Body of pancreas (tissue), 4 donors: Measurements from ENCODE around the gene SH3RF2.

ENCODE experiments used
- POLR2A ChIP-seq, 3 donors: fragments of 450-650 bp; IDR thresholded peaks; one replicate each; pipeline ENCODE4 v1.6.1; 2016; ENCODE audit warnings: antibody characterized with exemption in 3 of 3, mild to moderate bottlenecking in 2 of 3
- TF ChIP-seq, protein P1 (sequence below), 7 experiments: fragments of 450-650 bp in 4 of 7; fragments of 200-600 bp in 3 of 7; sonication (generic) in 3 of 7; IDR thresholded peaks; one replicate each; pipeline ENCODE4 v1.5.1; 2016 to 2019; ENCODE audit warnings: antibody characterized with exemption in 7 of 7

DNA sequence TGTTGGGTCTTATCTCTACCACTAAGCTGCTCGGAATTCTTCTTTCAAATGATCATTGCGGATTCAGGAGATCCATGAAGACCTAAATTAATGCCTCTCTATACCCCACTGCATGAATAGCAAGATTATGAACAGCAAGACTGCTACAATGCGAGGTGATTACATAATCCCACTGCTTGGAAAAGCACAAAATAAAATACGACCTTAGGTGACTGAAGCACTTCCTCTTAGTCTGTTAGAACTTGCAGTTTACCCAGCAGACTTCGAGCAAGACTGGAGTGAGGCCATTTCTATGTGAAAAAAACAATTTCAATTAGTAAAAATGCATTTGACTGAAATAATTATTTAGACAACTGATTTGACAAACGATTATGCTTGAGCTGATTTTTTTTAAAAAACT lies 59.8 kb downstream of the SH3RF2 start:
- TF ChIP-seq, protein P1, sequence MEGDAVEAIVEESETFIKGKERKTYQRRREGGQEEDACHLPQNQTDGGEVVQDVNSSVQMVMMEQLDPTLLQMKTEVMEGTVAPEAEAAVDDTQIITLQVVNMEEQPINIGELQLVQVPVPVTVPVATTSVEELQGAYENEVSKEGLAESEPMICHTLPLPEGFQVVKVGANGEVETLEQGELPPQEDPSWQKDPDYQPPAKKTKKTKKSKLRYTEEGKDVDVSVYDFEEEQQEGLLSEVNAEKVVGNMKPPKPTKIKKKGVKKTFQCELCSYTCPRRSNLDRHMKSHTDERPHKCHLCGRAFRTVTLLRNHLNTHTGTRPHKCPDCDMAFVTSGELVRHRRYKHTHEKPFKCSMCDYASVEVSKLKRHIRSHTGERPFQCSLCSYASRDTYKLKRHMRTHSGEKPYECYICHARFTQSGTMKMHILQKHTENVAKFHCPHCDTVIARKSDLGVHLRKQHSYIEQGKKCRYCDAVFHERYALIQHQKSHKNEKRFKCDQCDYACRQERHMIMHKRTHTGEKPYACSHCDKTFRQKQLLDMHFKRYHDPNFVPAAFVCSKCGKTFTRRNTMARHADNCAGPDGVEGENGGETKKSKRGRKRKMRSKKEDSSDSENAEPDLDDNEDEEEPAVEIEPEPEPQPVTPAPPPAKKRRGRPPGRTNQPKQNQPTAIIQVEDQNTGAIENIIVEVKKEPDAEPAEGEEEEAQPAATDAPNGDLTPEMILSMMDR (IDR thresholded peaks at IDR 0.05): no peak
- no peak for TF ChIP-seq POLR2A (IDR thresholded peaks at IDR 0.05)
